NB4 (cell line): ENCODE measurements around the gene CCR8.

Experiments
- POLR2A ChIP-seq: IDR thresholded peaks from 2 replicates; pipeline ENCODE4 v1.6.1; 2011; ENCODE audit warnings: mild to moderate bottlenecking; ENCODE audit not compliant: insufficient read length; ENCODE audit errors: extremely low read depth
- TF ChIP-seq, protein P1 (sequence below): IDR thresholded peaks from one replicate; pipeline ENCODE4 v1.5.1; 2012; ENCODE audit warnings: low read depth, low read length

DNA sequence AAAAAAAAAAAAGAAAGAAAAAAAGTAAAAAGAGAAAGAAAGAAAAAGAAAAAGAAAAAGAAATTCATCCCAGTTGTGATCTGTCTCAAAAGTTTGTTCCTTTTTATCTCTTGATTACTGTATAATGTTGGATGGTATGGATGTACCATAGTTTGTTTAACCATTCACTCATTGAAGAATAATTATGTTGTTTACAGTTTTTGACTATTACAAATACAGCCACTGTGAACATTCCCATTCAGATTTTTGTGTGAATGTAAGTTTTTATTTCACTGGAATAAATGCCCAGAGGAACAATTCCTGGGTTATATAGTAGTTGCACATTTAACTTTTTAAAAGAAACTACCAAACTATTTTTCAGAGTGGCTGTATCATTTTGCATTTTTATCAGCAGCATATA, 10.3 kb upstream of the CCR8 start:
- TF ChIP-seq, protein P1, sequence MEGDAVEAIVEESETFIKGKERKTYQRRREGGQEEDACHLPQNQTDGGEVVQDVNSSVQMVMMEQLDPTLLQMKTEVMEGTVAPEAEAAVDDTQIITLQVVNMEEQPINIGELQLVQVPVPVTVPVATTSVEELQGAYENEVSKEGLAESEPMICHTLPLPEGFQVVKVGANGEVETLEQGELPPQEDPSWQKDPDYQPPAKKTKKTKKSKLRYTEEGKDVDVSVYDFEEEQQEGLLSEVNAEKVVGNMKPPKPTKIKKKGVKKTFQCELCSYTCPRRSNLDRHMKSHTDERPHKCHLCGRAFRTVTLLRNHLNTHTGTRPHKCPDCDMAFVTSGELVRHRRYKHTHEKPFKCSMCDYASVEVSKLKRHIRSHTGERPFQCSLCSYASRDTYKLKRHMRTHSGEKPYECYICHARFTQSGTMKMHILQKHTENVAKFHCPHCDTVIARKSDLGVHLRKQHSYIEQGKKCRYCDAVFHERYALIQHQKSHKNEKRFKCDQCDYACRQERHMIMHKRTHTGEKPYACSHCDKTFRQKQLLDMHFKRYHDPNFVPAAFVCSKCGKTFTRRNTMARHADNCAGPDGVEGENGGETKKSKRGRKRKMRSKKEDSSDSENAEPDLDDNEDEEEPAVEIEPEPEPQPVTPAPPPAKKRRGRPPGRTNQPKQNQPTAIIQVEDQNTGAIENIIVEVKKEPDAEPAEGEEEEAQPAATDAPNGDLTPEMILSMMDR: no peak
- no peak for TF ChIP-seq POLR2A
